WTC11 (cell line): Measurements from ENCODE around the gene OR2A12.
"Not testable (repeated sequence)": the region's sequence is repeated elsewhere in the genome, so short reads cannot be mapped to it uniquely, and the experiment has no call there.

Experiments used
- CTCF ChIP-seq: fragments of 200-600 bp; IDR thresholded peaks from 2 replicates; pipeline ENCODE4 v1.8.0; 2022; ENCODE audit warnings: antibody characterized with exemption
- ZNF317 ChIP-seq: sonication (generic); formaldehyde crosslinking; IDR thresholded peaks from 2 replicates; pipeline ENCODE4 v1.8.1; 2023; ENCODE audit warnings: low read depth, mild to moderate bottlenecking, moderate library complexity, missing genetic modification reagents, borderline replicate concordance

- not testable (repeated sequence) for TF ChIP-seq ZNF317 (CRISPR knock-in tag); CTCF
Observed at GRCh38 chr7:144050884-144051283, 35.2 kb upstream of the OR2A12 start.
